ENCODE results near the gene CDKN1C.
A peak's percentile ranks its signal among the peaks of the same experiment; 100 is the strongest.

DNA sequence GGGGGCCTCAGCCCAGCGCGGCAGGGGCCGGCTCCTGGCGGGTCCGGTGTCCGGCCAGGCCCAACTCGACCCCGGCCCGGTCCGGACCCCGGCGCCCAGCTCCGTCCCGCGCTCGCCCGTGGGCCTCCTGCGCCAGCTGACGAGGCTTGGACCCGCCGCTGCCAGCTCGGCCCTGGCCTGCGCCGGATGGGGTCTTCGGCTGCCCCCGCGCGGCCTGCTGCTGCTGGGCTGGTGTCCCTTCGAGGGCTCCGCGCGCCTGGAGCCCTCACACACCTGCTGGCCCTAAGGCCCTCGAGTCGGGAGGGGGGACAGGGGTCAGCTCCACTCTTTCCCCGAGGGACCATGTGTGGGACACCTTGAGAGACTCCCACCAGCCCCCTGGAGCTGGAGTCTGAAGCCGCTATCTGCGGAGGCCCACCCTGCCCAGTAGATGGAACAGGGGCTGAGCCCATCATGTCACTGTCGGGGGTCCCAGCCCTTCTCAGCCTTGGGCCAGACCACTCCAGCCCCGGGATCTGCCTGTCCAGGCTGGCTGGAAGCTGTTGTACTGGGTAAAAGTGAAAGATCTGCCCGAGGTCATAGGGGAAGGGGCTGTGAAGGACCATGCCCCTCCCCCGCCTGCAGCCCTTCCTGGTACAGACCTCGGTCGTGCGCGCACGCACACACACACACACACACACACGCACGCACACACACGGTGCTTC, 768 bp upstream of the CDKN1C start:
- TF ChIP-seq CTCF (IDR thresholded peaks at IDR 0.05) = peak in 2 of 3 donors; percentile 27 to 40
- TF ChIP-seq POLR2A (IDR thresholded peaks at IDR 0.05) = peak; percentile 16
